Measurements from ENCODE around the gene NR5A2.

The NR5A2 gene

DNA sequence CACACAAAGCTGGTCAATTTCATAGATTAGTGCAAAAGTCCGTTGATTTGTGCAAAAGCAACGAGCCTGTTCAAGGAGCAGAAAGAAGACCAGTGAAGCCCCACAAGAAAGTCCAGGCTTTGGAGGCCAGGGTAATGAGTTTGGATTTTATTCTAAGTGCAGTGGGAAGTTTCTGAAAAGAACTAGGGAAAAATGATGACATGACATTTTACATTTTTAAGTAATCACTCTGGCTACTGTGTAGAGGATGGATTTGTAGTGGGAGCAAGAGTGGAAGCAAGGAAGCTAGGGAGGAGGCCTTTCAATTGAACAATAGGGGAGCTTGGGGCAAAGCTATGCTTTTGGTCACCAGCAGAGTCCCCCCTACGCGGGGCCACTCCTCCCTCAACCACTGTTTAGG, 196.1 kb downstream of the NR5A2 start:
- TF ChIP-seq, protein P1, sequence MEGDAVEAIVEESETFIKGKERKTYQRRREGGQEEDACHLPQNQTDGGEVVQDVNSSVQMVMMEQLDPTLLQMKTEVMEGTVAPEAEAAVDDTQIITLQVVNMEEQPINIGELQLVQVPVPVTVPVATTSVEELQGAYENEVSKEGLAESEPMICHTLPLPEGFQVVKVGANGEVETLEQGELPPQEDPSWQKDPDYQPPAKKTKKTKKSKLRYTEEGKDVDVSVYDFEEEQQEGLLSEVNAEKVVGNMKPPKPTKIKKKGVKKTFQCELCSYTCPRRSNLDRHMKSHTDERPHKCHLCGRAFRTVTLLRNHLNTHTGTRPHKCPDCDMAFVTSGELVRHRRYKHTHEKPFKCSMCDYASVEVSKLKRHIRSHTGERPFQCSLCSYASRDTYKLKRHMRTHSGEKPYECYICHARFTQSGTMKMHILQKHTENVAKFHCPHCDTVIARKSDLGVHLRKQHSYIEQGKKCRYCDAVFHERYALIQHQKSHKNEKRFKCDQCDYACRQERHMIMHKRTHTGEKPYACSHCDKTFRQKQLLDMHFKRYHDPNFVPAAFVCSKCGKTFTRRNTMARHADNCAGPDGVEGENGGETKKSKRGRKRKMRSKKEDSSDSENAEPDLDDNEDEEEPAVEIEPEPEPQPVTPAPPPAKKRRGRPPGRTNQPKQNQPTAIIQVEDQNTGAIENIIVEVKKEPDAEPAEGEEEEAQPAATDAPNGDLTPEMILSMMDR (IDR thresholded peaks at IDR 0.05; ENCODE audit: low read depth, low read length, missing control alignments) = no peak
- no peak for DNase-seq (ENCODE audit: low read depth)
- in situ Hi-C loops (cut with HindIII; ENCODE audit: low sequenced_read_pairs) = no loop called here
- no peak overlapping the region for H3K4me3 ChIP-seq (ENCODE audit: low read depth, low read length)

DNA sequence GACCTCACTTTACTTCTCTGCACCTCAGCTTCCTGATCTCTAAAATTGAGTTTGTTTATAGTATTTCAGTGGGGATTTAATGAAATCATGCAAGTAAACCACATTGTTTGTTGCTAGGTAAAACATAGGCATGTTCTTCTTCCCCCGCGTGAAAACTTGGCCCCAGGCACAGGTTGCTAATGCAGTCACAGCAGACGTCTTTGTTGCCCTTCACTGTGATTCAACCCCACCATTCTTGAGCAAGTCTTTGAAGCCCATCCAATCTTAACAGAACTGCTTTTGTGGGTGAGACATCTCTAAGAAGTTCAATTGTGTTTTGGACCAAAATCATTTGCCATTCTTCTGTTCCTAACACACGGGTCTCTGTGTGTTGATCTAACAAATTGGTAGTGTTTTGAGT, 196.8 kb downstream of the NR5A2 start:
- in situ Hi-C loops (cut with HindIII; ENCODE audit: low sequenced_read_pairs) = no loop called here
- no peak overlapping the region for H3K4me3 ChIP-seq (ENCODE audit: low read depth, low read length)
- peak; percentile 99 for DNase-seq (ENCODE audit: low read depth)
- TF ChIP-seq, protein P1 (IDR thresholded peaks at IDR 0.05; ENCODE audit: low read depth, low read length, missing control alignments) = no peak

DNA sequence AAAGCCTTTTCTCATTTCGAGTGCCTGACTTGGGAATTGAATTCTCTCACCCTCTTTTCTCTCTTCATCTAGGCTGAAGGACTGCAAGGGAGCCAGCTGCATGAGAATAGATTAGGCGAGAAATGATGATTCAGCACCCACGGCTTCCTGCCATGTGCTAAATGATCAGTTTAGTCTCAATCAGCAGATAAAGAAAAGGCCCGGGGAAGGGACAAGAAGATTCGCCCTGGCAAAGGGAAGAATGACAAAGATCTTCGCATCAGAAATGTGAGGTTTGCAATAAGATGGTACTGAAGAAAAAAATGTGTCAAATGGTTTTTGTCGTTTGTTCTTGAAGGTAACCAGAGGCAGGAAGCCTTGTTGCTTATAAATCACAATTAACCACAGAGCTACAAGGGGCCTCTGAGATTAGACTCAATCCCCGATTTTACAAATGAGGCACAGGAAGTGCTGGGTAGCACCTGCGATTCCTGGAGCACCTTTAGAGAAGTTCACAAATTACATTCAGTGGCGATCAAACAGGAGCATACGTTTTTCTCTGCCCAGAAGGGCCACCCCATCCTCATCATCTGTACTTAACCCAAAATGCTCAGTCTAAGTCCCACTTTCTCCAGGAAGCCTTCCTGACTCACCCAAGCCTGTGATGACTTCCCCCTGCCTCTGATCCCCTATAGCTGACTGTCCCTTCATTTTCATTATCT, 198.9 kb downstream of the NR5A2 start:
- DNase-seq (ENCODE audit: low read depth) = no peak
- TF ChIP-seq, protein P1 (IDR thresholded peaks at IDR 0.05; ENCODE audit: low read depth, low read length, missing control alignments) = no peak

DNA sequence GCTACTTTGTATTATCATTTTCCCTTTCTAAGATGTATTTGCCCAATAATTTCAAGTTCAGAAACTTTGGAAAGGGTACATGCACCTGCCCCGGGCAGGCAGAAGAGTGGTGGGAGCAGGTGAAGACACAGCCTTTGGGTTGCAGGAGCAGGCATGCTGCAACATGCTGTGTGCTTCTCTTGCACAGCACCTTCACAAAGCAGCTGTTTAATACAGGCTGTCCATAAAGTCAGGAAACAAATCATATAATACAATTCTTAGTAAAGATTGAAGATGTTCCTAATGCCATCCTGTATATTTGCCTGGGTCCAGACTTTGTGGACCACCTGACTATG, 199.4 kb downstream of the NR5A2 start:
- no peak overlapping the region for H3K4me3 ChIP-seq (ENCODE audit: low read depth, low read length)
- in situ Hi-C loops (cut with HindIII; ENCODE audit: low sequenced_read_pairs) = no loop called here
- TF ChIP-seq, protein P1 (IDR thresholded peaks at IDR 0.05; ENCODE audit: low read depth, low read length, missing control alignments) = no peak
- no peak for DNase-seq (ENCODE audit: low read depth)

More for the DNA sequence above, 198.9 kb downstream of the NR5A2 start:
- in situ Hi-C loops (cut with HindIII; ENCODE audit: low sequenced_read_pairs) = no loop called here
- H3K4me3 ChIP-seq (ENCODE audit: low read depth, low read length) = no peak overlapping the region
